ENCODE results near the gene HCFC1. TPM values are rescaled to one million over a fixed set of nuclear protein-coding genes. Genes with fewer than 3 reads are reported as not detected.

The HCFC1 gene
- total and polyA plus RNA-seq, 2 of the 8 experiments (the other 6 are each of a cell fraction or from before 2014, with no cell fraction given), result 24.9 to 117 TPM

- H2BK5ac ChIP-seq (ENCODE audit: low read depth, low read length), result no peak overlapping the region
- H4K8ac ChIP-seq (ENCODE audit: extremely low read depth, insufficient read depth, low read length), result no peak overlapping the region
- whole genome bisulfite sequencing, 2 experiments (ENCODE audit: extremely low coverage in 1 of 2, insufficient coverage in 1 of 2, insufficient read length in 1 of 2, insufficient replicate concordance in 2 of 2, low coverage in 1 of 2, low lambda C conversion rate in 2 of 2, missing lambda C conversion rate in 1 of 2), result 100% methylated on average over 1 of the region's 19 CpGs; no CpG with 5 or more reads in 1 of the 2 experiments
- H2BK20ac ChIP-seq (ENCODE audit: low read length), result no peak overlapping the region
- no peaks in the 10 kb centered on the region for H3K9me3 ChIP-seq (ENCODE audit: insufficient read depth in 2 of 2, low read depth in 1 of 2, low read length in 1 of 2)
- POLR2A ChIA-PET (ENCODE audit: partially characterized antibody), result interaction anchor here (0.7 to 18.9 kb wide), 5 partner anchors 11 to 155 kb away, joined by 3 to 231 read pairs (median 3); partner anchors contain the start of genes ARHGAP4 and SSR4
- no peaks in the 10 kb centered on the region for H3K23me2 ChIP-seq (ENCODE audit: low read depth, low read length)
- H3K79me1 ChIP-seq (ENCODE audit: low read depth, low read length), result no peaks in the 10 kb centered on the region
- H3K36me3 ChIP-seq (ENCODE audit: control insufficient read depth in 2 of 4, insufficient read depth in 4 of 4, low read length in 3 of 4), result peaks cover 22 to 52% (median 36%) of the 10 kb centered on the region in 4 experiments; a peak in 7 of 8 replicates
- DNase-seq (ENCODE audit: low read depth in 1 of 2, low spot score in 2 of 2) (no peak), FAIRE-seq (no peak)
- H3K4ac ChIP-seq (replicated peaks; ENCODE audit: insufficient read length, low read depth, low read length), result no peak overlapping the region
- H2BK15ac ChIP-seq (ENCODE audit: low read length), result no peak overlapping the region
- no peak overlapping the region for H3K4me2 ChIP-seq (ENCODE audit: insufficient read depth in 1 of 2, low read depth in 2 of 2, low read length in 2 of 2)
- no peak overlapping the region for H2BK12ac ChIP-seq (ENCODE audit: low read depth, low read length)
- no peak overlapping the region for H3K23ac ChIP-seq (ENCODE audit: insufficient read length)
- H3K4me3 ChIP-seq (ENCODE audit: extremely low read depth in 1 of 4, insufficient read depth in 2 of 4, low read depth in 3 of 4, low read length in 4 of 4), result no peak overlapping the region
- no peak overlapping the region for H3K56ac ChIP-seq (replicated peaks; ENCODE audit: insufficient read length, low read depth, low read length)
- no peaks in the 10 kb centered on the region for H3K27me3 ChIP-seq (replicated peaks in 1 of 4; ENCODE audit: control insufficient read depth in 3 of 4, extremely low read depth in 1 of 4, insufficient read depth in 3 of 4, low read length in 3 of 4)
- H2BK120ac ChIP-seq (replicated peaks; ENCODE audit: low read depth, low read length), result no peak overlapping the region
- no peak overlapping the region for H3K14ac ChIP-seq (ENCODE audit: insufficient read length)
- no peak overlapping the region for H2AK5ac ChIP-seq (ENCODE audit: low read depth, low read length)
- no peak overlapping the region for H4K5ac ChIP-seq (ENCODE audit: insufficient read length, low read depth, low read length)
- H3K79me2 ChIP-seq (ENCODE audit: control insufficient read depth in 1 of 2, insufficient read depth in 2 of 2, low read length in 2 of 2), result no peaks in the 10 kb centered on the region
- CTCF ChIA-PET (ENCODE audit: partially characterized antibody), result interaction anchor here (0.8 to 11.1 kb wide), 7 partner anchors 9 to 132 kb away, joined by 3 to 272 read pairs (median 6); partner anchors contain the start of genes ARHGAP4, HCFC1 and NAA10
- no peak overlapping the region for H2AFZ ChIP-seq (ENCODE audit: low read length)
- peaks cover 0 to 4% of the 10 kb centered on the region in 2 experiments for H4K20me1 ChIP-seq (replicated peaks in 1 of 2; ENCODE audit: control insufficient read depth in 1 of 2, insufficient read depth in 2 of 2, low read length in 2 of 2)
- peaks cover 0 to 11% (median 1%) of the 10 kb centered on the region in 4 experiments; a peak in 3 of 7 replicates for H3K4me1 ChIP-seq (replicated peaks in 1 of 4; ENCODE audit: control insufficient read depth in 3 of 4, insufficient read depth in 4 of 4, low read length in 3 of 4)
- H3K27ac ChIP-seq (ENCODE audit: low read depth, low read length), result no peak overlapping the region
- H4K91ac ChIP-seq (replicated peaks; ENCODE audit: insufficient read length, low read length), result no peak overlapping the region
- no peak overlapping the region for H3K18ac ChIP-seq (ENCODE audit: extremely low read depth, low read length)
- no peak overlapping the region for H3K9ac ChIP-seq (replicated peaks in 1 of 4; ENCODE audit: extremely low read depth in 1 of 4, low read depth in 3 of 4, low read length in 3 of 4)
- TF ChIP-seq CBX5 (IDR thresholded peaks at IDR 0.05; ENCODE audit: low read depth, low read length) (no peak), KDM4A (IDR thresholded peaks at IDR 0.05; ENCODE audit: low read depth, low read length, severe bottlenecking) (no peak), YY1 (IDR thresholded peaks at IDR 0.05; ENCODE audit: low read depth, low read length) (no peak), TBP (IDR thresholded peaks at IDR 0.05; ENCODE audit: low read depth, low read length) (no peak), GABPA (IDR thresholded peaks at IDR 0.05; ENCODE audit: borderline replicate concordance, insufficient read depth, low read length) (no peak), CHD1 (IDR thresholded peaks at IDR 0.05; ENCODE audit: low read depth, low read length) (no peak), ZNF274 (IDR thresholded peaks at IDR 0.05; ENCODE audit: borderline replicate concordance, extremely low read depth, low read length) (no peak), POLR2AphosphoS5 (IDR thresholded peaks at IDR 0.05; ENCODE audit: low read depth, low read length) (no peak), GTF2F1 (IDR thresholded peaks at IDR 0.05; ENCODE audit: borderline replicate concordance, low read depth, low read length) (no peak), NANOG (IDR thresholded peaks at IDR 0.05; ENCODE audit: insufficient read depth, low read depth, low read length, poor library complexity, severe bottlenecking) (no peak), EGR1 (IDR thresholded peaks at IDR 0.05; ENCODE audit: borderline replicate concordance, low read depth, low read length) (no peak), JUN (IDR thresholded peaks at IDR 0.05; ENCODE audit: low read depth, low read length) (no peak), SP1 (IDR thresholded peaks at IDR 0.05; ENCODE audit: low read depth, low read length) (no peak), SIN3A (conservative IDR thresholded peaks at IDR 0.05 in 1 of 2, IDR thresholded peaks at IDR 0.05 in 1 of 2; ENCODE audit: low read depth in 1 of 2, low read length in 2 of 2) (no peak), CBX8 (IDR thresholded peaks at IDR 0.05; ENCODE audit: borderline replicate concordance, low read depth, low read length) (no peak)
Observed at GRCh38 chrX:153950127-153950526, 21.5 kb downstream of the HCFC1 start.
